Measurements from ENCODE around the gene DMGDH.

The DMGDH gene

GRCh38 chr5:79002374-79002773 lies 67.1 kb downstream of the DMGDH start:
- TF ChIP-seq CTCF (conservative IDR thresholded peaks at IDR 0.05) (no peak), ZFX (IDR thresholded peaks at IDR 0.05) (no peak)
- H3K27ac ChIP-seq, result no peak overlapping the region

- H3K27ac ChIP-seq, result no peak overlapping the region
- no peak for TF ChIP-seq CTCF (conservative IDR thresholded peaks at IDR 0.05)
- TF ChIP-seq ZFX (IDR thresholded peaks at IDR 0.05), result no peak
Measured at GRCh38 chr5:79001471-79001870, 68.0 kb downstream of the DMGDH start.

DNA sequence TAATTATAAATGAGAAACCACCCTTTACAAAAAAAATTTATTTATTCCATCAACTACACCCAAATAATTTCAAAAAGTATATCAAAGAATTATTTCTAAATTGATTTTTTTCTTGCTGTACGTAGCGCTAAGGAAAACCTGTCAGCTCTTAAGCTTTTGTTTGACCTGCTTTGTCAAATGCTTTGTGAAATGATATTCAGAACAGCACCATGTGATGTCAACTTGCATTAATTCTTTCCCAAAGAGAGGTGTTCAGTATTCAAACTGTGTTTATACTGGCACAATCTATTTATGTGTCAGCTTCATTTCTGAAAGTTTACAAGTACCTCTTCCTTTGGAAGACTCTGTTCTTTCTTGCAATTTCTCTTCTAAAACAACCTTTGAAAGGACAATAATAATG lies 72.4 kb downstream of the DMGDH start:
- H3K27ac ChIP-seq, result no peak overlapping the region
- TF ChIP-seq ZFX (IDR thresholded peaks at IDR 0.05) (no peak), CTCF (conservative IDR thresholded peaks at IDR 0.05) (no peak)

GRCh38 chr5:78995521-78996007 lies 73.9 kb downstream of the DMGDH start:
- H3K27ac ChIP-seq, result no peak overlapping the region
- TF ChIP-seq ZFX (IDR thresholded peaks at IDR 0.05) (no peak), CTCF (conservative IDR thresholded peaks at IDR 0.05) (no peak)

- H3K27ac ChIP-seq, result no peak overlapping the region
- TF ChIP-seq CTCF (conservative IDR thresholded peaks at IDR 0.05) (no peak), ZFX (IDR thresholded peaks at IDR 0.05) (no peak)
Measured at GRCh38 chr5:78993165-78993564, 76.3 kb downstream of the DMGDH start.

GRCh38 chr5:78992146-78992545 lies 77.3 kb downstream of the DMGDH start:
- H3K27ac ChIP-seq, result no peak overlapping the region
- TF ChIP-seq CTCF (conservative IDR thresholded peaks at IDR 0.05) (no peak), ZFX (IDR thresholded peaks at IDR 0.05) (no peak)

DNA sequence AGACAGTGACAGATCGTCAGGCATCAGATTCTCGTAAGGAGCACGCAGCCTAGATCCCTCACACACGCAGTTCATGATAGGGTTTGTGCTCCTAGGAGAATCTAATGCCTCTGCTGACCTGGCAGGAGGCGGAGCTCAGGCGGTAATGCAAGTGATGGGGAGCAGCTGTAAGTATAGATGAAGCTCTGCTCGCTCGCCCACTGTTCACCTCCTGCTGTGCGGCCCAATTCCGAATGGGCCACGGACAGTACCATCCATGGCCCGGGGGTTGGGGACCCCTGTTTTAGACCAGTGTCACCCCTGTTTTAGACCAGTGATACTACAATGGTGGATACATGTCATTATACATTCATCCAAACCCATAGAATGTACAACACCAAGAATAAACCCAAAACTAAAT lies 80.4 kb downstream of the DMGDH start:
- TF ChIP-seq ZFX (IDR thresholded peaks at IDR 0.05) (no peak), CTCF (conservative IDR thresholded peaks at IDR 0.05) (no peak)
- no peak overlapping the region for H3K27ac ChIP-seq

Data from C4-2B (cell line).